Measurements from ENCODE around the gene GSTO2. TPM values are rescaled to one million over a fixed set of nuclear protein-coding genes. Genes with fewer than 3 reads are reported as not detected.

GSTO2 gene
- total and polyA plus RNA-seq, 2 donors = 3.4 to 6.5 TPM

DNA sequence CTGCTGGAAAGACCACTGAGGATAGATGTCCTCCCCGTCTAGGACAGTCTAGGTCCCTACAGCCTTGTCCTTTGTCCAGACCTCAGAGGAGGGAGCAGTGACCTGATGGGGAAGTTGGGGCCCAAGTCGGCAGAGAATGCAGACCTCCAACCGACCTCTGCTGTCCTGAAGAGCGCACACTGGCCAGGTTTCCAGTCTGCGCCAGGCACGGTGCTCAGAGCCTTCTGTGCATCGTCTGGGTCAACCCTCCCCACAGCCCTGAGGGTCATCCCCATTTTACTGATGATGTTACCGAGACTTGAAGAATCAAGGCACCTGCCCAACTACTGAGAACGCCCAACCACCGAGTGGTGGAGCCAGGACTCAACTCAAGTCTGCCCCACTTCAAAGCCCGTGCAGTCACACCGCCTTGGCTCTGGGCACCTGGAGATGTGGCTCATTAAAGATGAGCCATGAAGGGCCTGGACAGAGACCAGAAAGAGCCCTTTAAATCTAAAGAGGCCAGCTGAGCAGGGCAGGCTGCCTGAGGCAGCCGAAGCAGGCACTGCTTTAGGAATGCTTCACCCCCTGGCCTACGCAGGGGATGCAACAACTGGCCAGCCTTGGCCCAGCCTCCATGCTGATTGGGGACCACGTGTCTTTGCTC, 64.9 kb downstream of the GSTO2 start:
- no peak overlapping the region for H3K4me3 ChIP-seq (ENCODE audit: low read depth, low read length)
- DNase-seq (ENCODE audit: extremely low spot score) = no peak
- H3K27ac ChIP-seq (ENCODE audit: low read depth) = no peak overlapping the region
- 75% methylated on average over 15 of the region's 15 CpGs for WGBS
- H3K36me3 ChIP-seq (ENCODE audit: insufficient read depth) = no peaks in the 10 kb centered on the region
- H3K4me1 ChIP-seq (ENCODE audit: insufficient read depth) = no peaks in the 10 kb centered on the region

DNA sequence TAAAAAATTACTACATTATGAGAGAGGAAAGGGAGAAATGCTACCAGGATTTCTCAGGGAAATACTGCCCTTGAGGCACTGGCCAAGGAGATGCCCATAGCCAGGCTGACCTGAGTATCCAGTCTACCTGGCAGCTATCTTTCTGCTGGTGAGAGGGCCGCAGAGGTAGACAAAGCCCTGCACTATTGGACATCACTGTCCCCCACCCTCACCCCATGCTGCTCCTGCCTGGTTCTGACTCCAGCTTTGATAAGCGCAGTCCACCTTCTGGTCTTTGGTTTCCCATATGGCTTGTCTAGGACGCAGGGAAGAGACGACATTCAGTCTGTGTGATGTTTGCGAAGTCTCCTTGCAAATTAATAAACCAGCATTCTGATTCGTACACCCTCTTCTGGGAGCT, 65.6 kb downstream of the GSTO2 start:
- no peaks in the 10 kb centered on the region for H3K4me1 ChIP-seq (ENCODE audit: insufficient read depth)
- H3K4me3 ChIP-seq (ENCODE audit: low read depth, low read length) = no peak overlapping the region
- no peak overlapping the region for H3K27ac ChIP-seq (ENCODE audit: low read depth)
- WGBS = 94% methylated on average over 6 of the region's 6 CpGs
- no peak for DNase-seq (ENCODE audit: extremely low spot score)
- H3K36me3 ChIP-seq (ENCODE audit: insufficient read depth) = no peaks in the 10 kb centered on the region

DNA sequence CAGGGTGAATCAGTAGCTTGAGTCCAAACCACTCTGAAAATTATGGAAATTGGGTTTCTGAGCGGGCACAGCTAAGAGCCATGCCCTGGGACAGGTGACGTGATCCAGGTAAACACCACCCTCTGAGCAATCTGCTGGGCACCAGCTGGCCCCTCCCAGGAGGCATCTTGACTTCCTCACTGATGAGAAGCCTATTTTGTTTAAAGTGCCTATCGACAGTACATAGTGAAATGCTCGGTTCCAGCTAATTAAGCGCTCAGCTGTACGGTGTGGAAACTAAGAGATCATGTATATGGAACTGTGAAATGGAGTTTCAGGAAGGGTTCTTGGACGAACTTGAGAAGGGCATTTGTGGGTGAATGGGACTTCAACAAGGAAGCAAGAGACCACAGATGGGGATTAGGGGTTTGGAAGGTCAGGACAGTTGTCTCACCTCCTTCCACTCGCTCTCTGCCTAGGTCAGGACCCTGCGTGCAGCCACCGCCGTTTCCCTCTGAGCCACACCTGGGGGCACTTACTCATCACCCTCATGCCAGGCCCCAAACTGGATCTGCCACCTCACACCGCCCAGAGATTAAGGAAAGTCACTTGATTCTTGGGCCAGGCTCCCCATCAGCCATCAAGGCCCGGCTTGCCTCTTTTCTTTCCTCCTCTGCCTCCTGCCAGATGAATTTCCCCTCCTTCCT, 66.1 kb downstream of the GSTO2 start:
- 88% methylated on average over 13 of the region's 13 CpGs for WGBS
- no peak for DNase-seq (ENCODE audit: extremely low spot score)
- no peaks in the 10 kb centered on the region for H3K36me3 ChIP-seq (ENCODE audit: insufficient read depth)
- no peaks in the 10 kb centered on the region for H3K4me1 ChIP-seq (ENCODE audit: insufficient read depth)
- no peak overlapping the region for H3K27ac ChIP-seq (ENCODE audit: low read depth)
- H3K4me3 ChIP-seq (ENCODE audit: low read depth, low read length) = no peak overlapping the region

DNA sequence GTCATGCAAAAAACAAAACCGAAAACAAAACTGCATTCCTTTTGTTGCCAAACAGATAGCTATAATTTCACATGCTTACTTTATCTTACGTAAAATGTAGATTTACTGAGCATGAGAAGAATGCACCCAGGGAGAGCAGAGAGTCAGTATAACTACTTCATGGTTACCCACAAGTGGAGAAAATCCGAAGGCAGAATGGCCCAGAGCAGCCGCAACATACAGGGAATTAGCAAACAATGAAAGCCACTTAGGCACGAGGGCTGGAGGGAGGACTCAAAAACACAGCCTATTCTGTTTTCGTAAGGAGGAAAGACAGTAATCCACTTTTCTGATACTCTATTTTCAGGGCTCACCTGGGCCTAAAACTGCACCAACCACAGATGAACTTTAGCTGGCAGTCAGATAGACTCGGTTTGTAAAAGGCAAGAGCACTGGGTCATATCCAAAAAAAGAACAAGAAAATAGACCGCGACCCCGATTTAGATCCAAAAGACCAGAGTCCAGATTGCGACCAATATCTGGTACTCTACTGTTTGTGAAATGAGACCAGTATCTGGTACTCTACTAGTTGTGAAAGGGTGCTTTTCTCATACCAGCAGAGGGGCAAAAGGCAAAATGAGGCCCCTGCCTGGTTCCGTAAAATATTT, 68.0 kb downstream of the GSTO2 start:
- WGBS = 7% methylated on average over 12 of the region's 12 CpGs
- peak overlapping the region; percentile 85 for H3K4me3 ChIP-seq (ENCODE audit: low read depth, low read length)
- peak overlapping the region; percentile 18 for H3K27ac ChIP-seq (ENCODE audit: low read depth)
- no peaks in the 10 kb centered on the region for H3K4me1 ChIP-seq (ENCODE audit: insufficient read depth)
- H3K36me3 ChIP-seq (ENCODE audit: insufficient read depth) = no peaks in the 10 kb centered on the region
- no peak for DNase-seq (ENCODE audit: extremely low spot score)

DNA sequence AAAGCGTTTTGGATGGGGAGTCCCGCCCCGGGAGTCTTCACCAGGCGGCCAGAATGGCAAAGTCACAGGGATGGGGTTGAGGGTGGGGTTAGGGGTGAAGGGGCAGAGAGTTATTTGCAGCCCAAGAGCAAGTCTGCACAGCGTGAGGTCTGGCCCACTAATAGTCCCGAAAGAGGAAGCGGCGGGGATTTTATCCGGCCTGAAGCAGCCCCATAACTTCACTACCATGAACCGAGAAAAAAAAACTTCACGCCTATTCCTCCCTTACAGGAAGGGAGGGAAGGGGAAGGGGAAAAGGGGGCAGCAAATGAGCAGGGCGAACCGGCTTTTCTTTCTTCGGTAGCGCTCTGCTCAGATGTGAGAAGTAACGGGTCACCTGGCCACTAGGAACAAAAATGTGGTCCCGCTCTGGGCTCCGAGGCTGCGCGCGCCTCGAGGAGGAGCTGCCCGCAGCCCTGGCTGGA, 68.6 kb downstream of the GSTO2 start:
- H3K36me3 ChIP-seq (ENCODE audit: insufficient read depth) = no peaks in the 10 kb centered on the region
- under 1% methylated on average over 23 of the region's 23 CpGs for WGBS
- H3K4me3 ChIP-seq (ENCODE audit: low read depth, low read length) = peak overlapping the region; percentile 85
- H3K27ac ChIP-seq (ENCODE audit: low read depth) = peak overlapping the region; percentile 89
- no peaks in the 10 kb centered on the region for H3K4me1 ChIP-seq (ENCODE audit: insufficient read depth)
- DNase-seq (ENCODE audit: extremely low spot score) = no peak

DNA sequence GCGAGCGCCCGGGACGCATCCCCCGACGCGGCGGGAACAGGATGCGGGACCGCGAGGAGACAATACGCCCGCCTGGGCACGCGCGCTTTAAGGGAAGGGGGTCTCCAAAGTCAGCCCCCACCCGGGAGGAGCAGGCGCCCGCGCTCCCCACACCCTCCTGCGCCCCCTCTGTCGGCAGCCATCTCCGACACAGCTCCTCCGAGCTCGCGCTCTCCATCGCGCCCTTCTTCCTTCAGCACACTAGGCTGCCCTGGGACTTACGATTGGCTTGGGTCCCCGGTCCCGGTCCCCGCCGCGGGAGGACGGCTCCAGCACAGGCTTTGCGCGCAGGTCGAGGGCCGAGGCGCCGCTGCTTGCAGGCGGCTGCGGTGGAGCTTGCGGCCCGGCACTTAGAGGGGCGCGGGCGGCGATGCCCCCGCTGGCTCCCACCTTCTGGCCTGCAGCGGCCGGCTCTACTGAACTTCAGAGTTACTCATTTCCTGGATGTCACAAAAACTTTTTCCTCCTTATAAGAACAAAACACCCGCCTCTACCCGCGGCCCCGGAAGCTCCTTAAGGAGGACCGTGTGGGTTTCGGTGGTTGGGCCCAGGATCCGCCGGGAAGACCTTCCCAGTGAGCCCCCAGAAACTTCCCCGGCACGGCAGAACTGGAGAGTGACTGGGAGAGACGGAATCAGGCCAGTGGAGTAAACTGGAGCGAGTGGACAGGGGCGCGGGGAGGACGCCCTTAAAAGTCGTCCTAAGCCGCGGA, 69.2 kb downstream of the GSTO2 start, which contains the start of gene ITPRIP:
Gene ITPRIP, minus strand, starts transcription at position 481 of the 751 bp plus-strand sequence. CDS start 22,414 bp downstream, outside the sequence.
- whole genome bisulfite sequencing = under 1% methylated on average over 70 of the region's 70 CpGs
- DNase-seq (ENCODE audit: extremely low spot score) = peak; percentile 77
- Histone ChIP-seq H3K4me3 (ENCODE audit: low read depth, low read length) (peak within 1 kb of the TSS; percentile 85), H3K4me1 (ENCODE audit: insufficient read depth) (no peaks in the 10 kb centered on the region), H3K27ac (ENCODE audit: low read depth) (peak within 1 kb of the TSS; percentile 89), H3K36me3 (ENCODE audit: insufficient read depth) (no peaks in the 10 kb centered on the region)

DNA sequence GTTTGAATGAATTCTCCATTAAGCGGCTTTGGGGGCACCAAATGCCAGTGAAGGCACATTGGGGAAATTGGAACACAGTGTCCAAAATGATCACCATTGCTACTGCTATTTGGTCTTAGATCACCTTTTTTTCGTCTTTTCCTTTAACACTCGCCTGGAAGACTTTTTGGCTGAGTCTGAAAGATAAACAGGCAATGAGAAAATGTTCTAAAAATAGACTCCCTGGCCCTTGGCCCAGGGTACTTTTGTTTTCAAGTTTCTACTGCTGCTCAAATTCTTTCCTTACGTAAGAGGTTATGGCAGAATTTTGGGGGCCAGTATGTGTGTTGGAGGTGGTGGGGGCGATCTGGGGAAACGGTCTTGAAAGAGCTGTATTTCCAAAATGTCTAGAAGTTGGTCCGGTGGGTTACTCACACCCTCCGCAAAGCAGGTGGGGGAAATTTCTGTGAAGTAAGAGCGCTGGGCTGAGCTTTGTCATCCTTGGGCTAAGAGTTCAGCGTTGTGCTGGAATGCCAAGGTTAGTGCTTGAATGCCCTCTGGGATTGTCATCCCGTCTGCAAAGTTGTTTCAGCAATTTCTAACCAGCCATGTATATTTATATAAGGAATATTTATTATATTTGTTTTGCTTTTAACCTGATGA, 70.6 kb downstream of the GSTO2 start:
- DNase-seq (ENCODE audit: extremely low spot score) = no peak

DNA sequence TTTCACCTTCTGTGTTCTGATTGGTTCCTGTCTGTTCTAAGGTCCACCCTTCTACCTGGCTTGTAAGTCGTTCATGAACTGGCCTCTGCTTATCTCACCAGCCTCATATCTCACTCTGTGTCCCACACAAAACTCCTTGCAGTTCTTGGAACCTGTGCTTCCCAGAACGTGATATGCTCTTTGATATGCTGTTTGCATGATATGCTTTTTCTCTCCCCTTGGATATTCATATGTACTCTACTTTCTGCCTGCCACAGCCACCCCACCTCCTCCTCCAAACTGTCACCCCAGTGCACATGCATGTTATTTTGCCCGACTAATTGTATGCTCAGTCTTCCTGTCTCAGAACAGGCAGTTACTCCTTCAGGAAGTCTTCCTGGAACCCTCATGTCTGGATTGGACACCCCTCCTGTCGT, 71.1 kb downstream of the GSTO2 start:
- no peak overlapping the region for H3K4me3 ChIP-seq (ENCODE audit: low read depth, low read length)
- DNase-seq (ENCODE audit: extremely low spot score) = no peak
- no peak overlapping the region for H3K27ac ChIP-seq (ENCODE audit: low read depth)
- no peaks in the 10 kb centered on the region for H3K36me3 ChIP-seq (ENCODE audit: insufficient read depth)
- WGBS = 22% methylated on average over 4 of the region's 4 CpGs
- H3K4me1 ChIP-seq (ENCODE audit: insufficient read depth) = no peaks in the 10 kb centered on the region

More for the DNA sequence above, 70.6 kb downstream of the GSTO2 start:
- H3K27ac ChIP-seq (ENCODE audit: low read depth) = peak overlapping the region; percentile 70
- no peaks in the 10 kb centered on the region for H3K4me1 ChIP-seq (ENCODE audit: insufficient read depth)
- 8% methylated on average over 11 of the region's 11 CpGs for WGBS
- peak overlapping the region; percentile 85 for H3K4me3 ChIP-seq (ENCODE audit: low read depth, low read length)
- no peaks in the 10 kb centered on the region for H3K36me3 ChIP-seq (ENCODE audit: insufficient read depth)

DNA sequence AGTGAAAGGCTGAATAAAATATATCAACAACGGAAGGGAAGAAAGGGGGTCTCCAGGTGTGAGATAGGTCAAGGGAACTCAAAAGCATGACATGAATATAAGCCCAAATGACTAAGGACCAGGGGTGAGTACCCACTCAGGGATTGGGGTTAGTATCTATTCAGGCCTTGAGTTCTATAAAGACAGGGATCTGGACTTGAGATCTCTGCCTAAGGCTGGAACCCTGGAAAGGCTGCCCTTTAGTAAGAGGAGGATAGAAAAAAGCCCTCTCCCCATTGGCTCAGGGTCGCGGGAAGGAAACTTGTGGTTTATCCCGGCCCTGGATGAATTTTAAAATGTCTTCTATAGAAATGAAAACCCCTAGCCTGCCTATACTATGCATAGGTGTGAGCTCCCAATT, 71.7 kb downstream of the GSTO2 start:
- no peak for DNase-seq (ENCODE audit: extremely low spot score)
- H3K4me1 ChIP-seq (ENCODE audit: insufficient read depth) = no peaks in the 10 kb centered on the region
- 81% methylated on average over 4 of the region's 4 CpGs for WGBS
- H3K27ac ChIP-seq (ENCODE audit: low read depth) = no peak overlapping the region
- H3K36me3 ChIP-seq (ENCODE audit: insufficient read depth) = no peaks in the 10 kb centered on the region
- H3K4me3 ChIP-seq (ENCODE audit: low read depth, low read length) = no peak overlapping the region

DNA sequence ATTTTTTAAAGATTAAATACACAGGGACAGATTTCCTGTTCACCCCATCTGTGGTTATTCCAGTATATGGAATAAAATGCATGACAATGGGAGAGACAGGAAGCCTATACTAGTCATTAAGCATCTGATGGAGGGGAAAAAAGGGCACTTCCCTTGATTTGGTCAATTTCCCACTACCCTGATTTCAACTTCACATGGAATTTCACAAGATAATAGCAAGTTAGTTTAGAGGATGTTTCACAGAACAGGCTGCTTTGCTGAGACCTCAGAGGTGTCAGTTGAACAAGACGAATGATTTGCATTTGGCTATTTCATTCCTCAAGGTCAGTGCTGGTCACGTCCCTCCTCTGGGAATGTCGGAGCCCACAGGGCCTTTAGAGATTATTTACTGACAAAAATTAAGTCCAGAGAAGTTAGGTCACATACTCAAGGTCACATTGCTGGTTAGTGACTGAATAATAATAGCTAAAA, 74.0 kb downstream of the GSTO2 start:
- H3K27ac ChIP-seq (ENCODE audit: low read depth) = no peak overlapping the region
- no peaks in the 10 kb centered on the region for H3K36me3 ChIP-seq (ENCODE audit: insufficient read depth)
- H3K4me1 ChIP-seq (ENCODE audit: insufficient read depth) = no peaks in the 10 kb centered on the region
- no peak for DNase-seq (ENCODE audit: extremely low spot score)
- 62% methylated on average over 3 of the region's 3 CpGs for WGBS
- H3K4me3 ChIP-seq (ENCODE audit: low read depth, low read length) = no peak overlapping the region

DNA sequence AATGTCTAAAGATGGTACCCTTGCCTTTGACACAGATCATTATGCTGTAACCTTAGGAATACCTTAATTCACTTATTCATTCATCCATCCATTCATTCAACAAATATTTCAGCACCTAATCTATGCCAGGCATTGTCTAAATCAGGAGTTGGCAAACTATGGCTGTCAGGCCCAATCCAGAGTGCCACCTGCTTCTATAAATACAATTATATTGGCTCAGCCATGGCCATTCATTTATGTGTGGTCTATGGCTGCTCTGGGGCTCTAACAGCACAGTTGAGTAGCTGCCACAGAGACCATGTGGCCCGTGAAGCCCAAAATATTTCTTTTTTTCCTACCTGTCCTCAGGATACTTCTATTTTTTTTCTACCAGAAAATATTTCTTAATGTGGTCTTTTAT, 75.2 kb downstream of the GSTO2 start:
- no peak for DNase-seq (ENCODE audit: extremely low spot score)
- 86% methylated on average over 1 of the region's 1 CpG for WGBS
- no peak overlapping the region for H3K4me3 ChIP-seq (ENCODE audit: low read depth, low read length)
- no peaks in the 10 kb centered on the region for H3K36me3 ChIP-seq (ENCODE audit: insufficient read depth)
- H3K27ac ChIP-seq (ENCODE audit: low read depth) = no peak overlapping the region
- no peaks in the 10 kb centered on the region for H3K4me1 ChIP-seq (ENCODE audit: insufficient read depth)

DNA sequence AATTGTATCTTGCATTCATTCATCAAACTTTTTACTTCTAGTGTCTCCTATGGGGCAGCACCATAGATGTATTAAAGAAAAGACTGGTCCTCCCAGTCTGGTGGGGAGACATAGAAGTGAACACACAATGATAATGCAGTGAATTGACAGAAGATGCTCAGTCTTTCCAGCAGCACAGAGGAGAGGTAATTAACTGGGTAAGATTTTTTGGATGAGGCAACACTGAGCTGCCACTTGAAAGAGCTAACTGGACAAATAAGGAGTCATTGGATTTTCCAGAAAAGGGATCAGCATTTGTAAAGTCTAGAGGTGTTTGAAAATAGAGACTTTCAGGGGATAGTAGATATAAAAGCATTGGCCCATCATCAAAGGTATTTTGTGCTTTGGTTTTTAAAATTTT, 76.5 kb downstream of the GSTO2 start:
- H3K36me3 ChIP-seq (ENCODE audit: insufficient read depth) = no peaks in the 10 kb centered on the region
- H3K4me3 ChIP-seq (ENCODE audit: low read depth, low read length) = no peak overlapping the region
- H3K4me1 ChIP-seq (ENCODE audit: insufficient read depth) = no peaks in the 10 kb centered on the region
- no peak for DNase-seq (ENCODE audit: extremely low spot score)
- no peak overlapping the region for H3K27ac ChIP-seq (ENCODE audit: low read depth)

DNA sequence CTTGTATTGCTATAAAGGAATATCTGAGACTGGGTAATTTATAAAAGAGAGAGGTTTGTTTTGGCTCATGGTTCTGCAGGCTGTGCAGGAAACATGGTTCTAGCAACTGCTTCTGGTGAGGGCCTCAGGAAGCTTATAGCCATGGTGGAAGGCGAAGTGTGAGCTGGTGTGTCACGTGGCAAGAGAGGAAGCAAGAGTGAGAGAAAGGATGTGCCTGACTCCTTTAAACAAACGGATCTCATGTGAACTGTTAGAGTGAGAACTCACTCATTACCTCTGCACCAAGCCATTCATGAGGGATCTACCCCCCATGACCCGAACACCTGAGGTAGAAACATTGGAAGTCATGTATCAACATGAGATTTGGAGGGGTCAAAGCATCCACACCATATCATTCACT, 77.0 kb downstream of the GSTO2 start:
- no peaks in the 10 kb centered on the region for H3K36me3 ChIP-seq (ENCODE audit: insufficient read depth)
- H3K4me1 ChIP-seq (ENCODE audit: insufficient read depth) = no peaks in the 10 kb centered on the region
- 74% methylated on average over 4 of the region's 4 CpGs for WGBS
- DNase-seq (ENCODE audit: extremely low spot score) = no peak
- H3K4me3 ChIP-seq (ENCODE audit: low read depth, low read length) = no peak overlapping the region
- no peak overlapping the region for H3K27ac ChIP-seq (ENCODE audit: low read depth)
